Ascending aorta (tissue), 2 donors: Measurements from ENCODE around the gene ACSF3. TPM values are rescaled to one million over a fixed set of nuclear protein-coding genes. Genes with fewer than 3 reads are reported as not detected.

Experiments used
- DNase-seq, 2 donors: peaks; one replicate each; pipeline ENCODE4 v3.0.0-alpha.2; 2019; ENCODE audit warnings: low spot score in 2 of 2
- H3K27ac ChIP-seq, 2 donors: fragments of 200-600 bp; sonication (generic); one replicate each; pipeline ENCODE4 v1.5.1; 2016 to 2017; ENCODE audit warnings: mild to moderate bottlenecking in 1 of 2
- H3K27me3 ChIP-seq: fragments of 200-600 bp; sonication (generic); one replicate; pipeline ENCODE4 v1.5.1; 2017
- H3K36me3 ChIP-seq, 2 donors: fragments of 200-600 bp; sonication (generic); one replicate each; pipeline ENCODE4 v1.5.1; 2016
- H3K4me1 ChIP-seq, 2 donors: fragments of 200-600 bp; sonication (generic); one replicate each; pipeline ENCODE4 v1.5.1; 2016 to 2017; ENCODE audit warnings: mild to moderate bottlenecking in 1 of 2
- H3K4me3 ChIP-seq, 2 donors: fragments of 200-600 bp; sonication (generic); one replicate each; pipeline ENCODE4 v1.5.1; 2016 to 2017; ENCODE audit warnings: mild to moderate bottlenecking in 1 of 2
- H3K9me3 ChIP-seq, 2 donors: fragments of 200-600 bp; sonication (generic); one replicate each; pipeline ENCODE4 v1.5.1; 2016
- intact Hi-C: fragments of 100-400 bp; cut with DNase I; formaldehyde crosslinking; loops from one replicate; pipeline ENCODE4 v1.15.1; 2023
- total RNA-seq: library from RNA; depleted of rRNA; stranded (reverse); fragments of >200 nt; gene quantifications from one replicate; pipeline ENCODE4 v1.1.0, GENCODE V29; 2016
- TF ChIP-seq, protein P1 (sequence below), 3 experiments: fragments of 200-600 bp in 2 of 3; fragments of 450-650 bp in 1 of 3; sonication (generic) in 2 of 3; IDR thresholded peaks; one replicate each; pipeline ENCODE4 v1.5.1; 2016 to 2019; ENCODE audit warnings: antibody characterized with exemption in 3 of 3, mild to moderate bottlenecking in 1 of 3, moderate library complexity in 1 of 3

Gene ACSF3
- total RNA-seq, 1 donor from 2014 or later, result 5.2 TPM

DNA sequence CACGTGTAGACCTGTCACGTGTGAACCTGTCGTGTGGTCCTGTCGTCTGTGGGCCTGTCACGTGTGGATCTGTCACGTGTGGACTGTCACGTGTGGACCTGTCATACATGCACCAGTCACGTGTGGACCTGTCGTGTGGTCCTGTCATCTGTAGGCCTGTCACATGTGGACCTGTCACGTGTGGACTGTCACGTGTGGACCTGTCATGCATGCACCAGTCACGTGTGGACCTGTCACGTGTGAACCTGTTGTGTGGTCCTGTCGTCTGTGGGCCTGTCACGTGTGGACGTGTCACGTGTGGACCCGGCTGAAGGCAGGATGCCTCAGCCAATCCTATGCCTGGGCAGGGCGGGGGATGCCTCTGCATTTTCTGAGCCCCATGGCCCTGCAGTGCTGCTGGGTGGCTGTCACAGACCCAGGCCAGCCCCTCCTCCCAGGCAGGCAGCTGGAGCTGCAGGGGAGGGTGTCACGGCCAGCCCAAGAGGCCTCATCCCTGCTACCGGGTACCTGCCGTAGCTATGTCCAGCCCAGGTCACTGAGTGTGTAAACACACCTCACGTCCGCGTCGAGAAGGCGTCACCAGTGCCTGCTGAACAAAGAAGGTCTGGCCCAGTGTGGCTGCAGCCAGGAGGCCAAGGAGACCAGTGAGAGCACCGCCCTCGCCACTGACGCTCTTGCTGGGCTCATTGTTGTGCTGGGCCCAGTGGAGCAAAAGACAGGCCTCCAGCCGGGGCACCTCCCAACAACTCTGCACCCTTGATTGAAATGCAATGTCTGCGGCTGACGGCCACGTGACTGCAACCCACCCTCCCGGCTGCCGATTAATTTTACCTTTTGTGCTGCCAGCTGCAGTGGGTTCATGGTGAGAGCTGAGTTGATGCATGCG lies 18.6 kb upstream of the ACSF3 start:
- intact Hi-C loops, result no loop called here
- no peak for DNase-seq
- Histone ChIP-seq H3K27me3 (no peaks in the 10 kb centered on the region), H3K36me3 (no peaks in the 10 kb centered on the region), H3K4me3 (no peak overlapping the region), H3K27ac (no peak overlapping the region), H3K4me1 (no peaks in the 10 kb centered on the region), H3K9me3 (no peaks in the 10 kb centered on the region)
- TF ChIP-seq, protein P1, sequence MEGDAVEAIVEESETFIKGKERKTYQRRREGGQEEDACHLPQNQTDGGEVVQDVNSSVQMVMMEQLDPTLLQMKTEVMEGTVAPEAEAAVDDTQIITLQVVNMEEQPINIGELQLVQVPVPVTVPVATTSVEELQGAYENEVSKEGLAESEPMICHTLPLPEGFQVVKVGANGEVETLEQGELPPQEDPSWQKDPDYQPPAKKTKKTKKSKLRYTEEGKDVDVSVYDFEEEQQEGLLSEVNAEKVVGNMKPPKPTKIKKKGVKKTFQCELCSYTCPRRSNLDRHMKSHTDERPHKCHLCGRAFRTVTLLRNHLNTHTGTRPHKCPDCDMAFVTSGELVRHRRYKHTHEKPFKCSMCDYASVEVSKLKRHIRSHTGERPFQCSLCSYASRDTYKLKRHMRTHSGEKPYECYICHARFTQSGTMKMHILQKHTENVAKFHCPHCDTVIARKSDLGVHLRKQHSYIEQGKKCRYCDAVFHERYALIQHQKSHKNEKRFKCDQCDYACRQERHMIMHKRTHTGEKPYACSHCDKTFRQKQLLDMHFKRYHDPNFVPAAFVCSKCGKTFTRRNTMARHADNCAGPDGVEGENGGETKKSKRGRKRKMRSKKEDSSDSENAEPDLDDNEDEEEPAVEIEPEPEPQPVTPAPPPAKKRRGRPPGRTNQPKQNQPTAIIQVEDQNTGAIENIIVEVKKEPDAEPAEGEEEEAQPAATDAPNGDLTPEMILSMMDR (IDR thresholded peaks at IDR 0.05), result no peak

- Histone ChIP-seq H3K9me3 (no peaks in the 10 kb centered on the region), H3K36me3 (no peaks in the 10 kb centered on the region), H3K4me1 (no peaks in the 10 kb centered on the region), H3K27ac (no peak overlapping the region), H3K27me3 (no peaks in the 10 kb centered on the region), H3K4me3 (no peak overlapping the region)
- no peak for DNase-seq
- TF ChIP-seq, protein P1 (IDR thresholded peaks at IDR 0.05), result no peak
- intact Hi-C loops, result no loop called here
Observed at GRCh38 chr16:89076159-89076558, 17.5 kb upstream of the ACSF3 start.

GRCh38 chr16:89077076-89077475 lies 16.6 kb upstream of the ACSF3 start:
- H3K9me3 ChIP-seq, result no peaks in the 10 kb centered on the region
- H3K4me1 ChIP-seq, result no peaks in the 10 kb centered on the region
- H3K27ac ChIP-seq, result no peak overlapping the region
- intact Hi-C loops, result no loop called here
- no peak for DNase-seq
- H3K4me3 ChIP-seq, result no peak overlapping the region
- TF ChIP-seq, protein P1 (IDR thresholded peaks at IDR 0.05), result no peak
- H3K27me3 ChIP-seq, result no peaks in the 10 kb centered on the region
- no peaks in the 10 kb centered on the region for H3K36me3 ChIP-seq

- no peaks in the 10 kb centered on the region for H3K4me1 ChIP-seq
- H3K36me3 ChIP-seq, result no peaks in the 10 kb centered on the region
- no peaks in the 10 kb centered on the region for H3K9me3 ChIP-seq
- H3K27me3 ChIP-seq, result no peaks in the 10 kb centered on the region
- no peak overlapping the region for H3K27ac ChIP-seq
- TF ChIP-seq, protein P1 (IDR thresholded peaks at IDR 0.05), result no peak
- no peak for DNase-seq
- intact Hi-C loops, result no loop called here
- no peak overlapping the region for H3K4me3 ChIP-seq
Observed at GRCh38 chr16:89078172-89078571, 15.5 kb upstream of the ACSF3 start.

DNA sequence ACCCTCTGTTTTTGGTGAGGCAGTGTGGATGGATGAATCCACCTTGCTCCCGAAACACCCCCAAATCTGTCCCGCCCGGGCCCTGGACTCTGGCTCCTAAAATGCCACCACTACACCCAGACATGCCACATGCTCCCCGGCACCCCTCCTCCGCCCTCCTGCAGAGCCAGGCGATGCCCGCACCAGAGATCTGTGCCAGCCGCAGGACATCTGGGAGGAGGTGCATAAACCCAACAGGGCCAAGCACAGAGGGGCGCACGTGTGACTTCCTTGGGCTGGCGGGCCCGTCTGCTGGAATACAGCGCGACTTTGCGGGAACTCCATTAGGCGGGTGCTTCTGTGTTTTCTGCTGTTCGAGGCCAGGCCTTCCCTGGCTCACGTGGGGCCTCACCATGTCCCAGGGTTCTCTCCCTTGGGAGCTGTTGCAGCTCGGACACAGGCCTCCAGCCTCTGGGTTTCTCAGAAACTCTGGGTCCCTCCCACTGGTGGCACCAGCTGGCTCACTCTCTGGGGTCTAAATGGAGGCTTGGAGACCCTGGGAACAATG lies 14.1 kb upstream of the ACSF3 start:
- intact Hi-C loops, result no loop called here
- no peak overlapping the region for H3K27ac ChIP-seq
- no peaks in the 10 kb centered on the region for H3K27me3 ChIP-seq
- no peak for DNase-seq
- no peaks in the 10 kb centered on the region for H3K36me3 ChIP-seq
- H3K4me3 ChIP-seq, result no peak overlapping the region
- TF ChIP-seq, protein P1 (IDR thresholded peaks at IDR 0.05), result no peak
- no peaks in the 10 kb centered on the region for H3K4me1 ChIP-seq
- H3K9me3 ChIP-seq, result no peaks in the 10 kb centered on the region
